Vagina (tissue), 2 donors: ENCODE data around the gene RAD51D.

Source experiments
- CTCF ChIP-seq, 3 experiments: fragments of 450-650 bp in 2 of 3; fragments of 200-600 bp in 1 of 3; sonication (generic) in 1 of 3; IDR thresholded peaks; one replicate each; pipeline ENCODE4 v1.5.1; 2017 to 2019; ENCODE audit warnings: antibody characterized with exemption in 3 of 3, mild to moderate bottlenecking in 2 of 3, moderate library complexity in 2 of 3
- POLR2A ChIP-seq, 2 donors: fragments of 450-650 bp; IDR thresholded peaks; one replicate each; pipeline ENCODE4 v1.6.1; 2017; ENCODE audit warnings: antibody characterized with exemption in 2 of 2, mild to moderate bottlenecking in 2 of 2, moderate library complexity in 2 of 2

GRCh38 chr17:35161281-35161761, 41.7 kb upstream of the RAD51D start:
- no peak for TF ChIP-seq POLR2A (IDR thresholded peaks at IDR 0.05)
- no peak for TF ChIP-seq CTCF (IDR thresholded peaks at IDR 0.05)
